ENCODE results near the gene WBP2. TPM values are rescaled to one million over a fixed set of nuclear protein-coding genes. Genes with fewer than 3 reads are reported as not detected.

The WBP2 gene
- total RNA-seq, 1 experiment from 2014 or later, result 51.8 TPM

DNA sequence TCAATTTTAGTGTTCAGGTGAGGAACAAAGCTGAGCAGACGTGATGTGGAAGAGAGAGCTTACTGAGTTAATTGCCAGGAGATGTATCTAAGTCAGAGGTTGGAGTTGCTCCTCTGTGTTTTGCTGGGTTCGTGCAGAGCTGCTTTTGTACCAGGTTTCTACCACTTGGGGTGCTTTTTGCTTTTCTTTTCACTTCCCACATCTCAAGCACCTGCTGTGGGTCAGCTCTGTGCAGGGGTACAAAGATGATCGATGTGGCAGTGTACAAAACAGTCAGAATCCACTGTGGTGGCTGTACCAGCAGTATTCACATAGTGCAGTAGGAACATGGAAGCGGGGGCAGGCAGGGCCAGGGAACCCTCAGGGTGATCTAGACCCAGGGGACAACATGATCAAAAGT is 55.7 kb downstream of the WBP2 start:
- no TSS peak for BruUV-seq (replicated peaks)

DNA sequence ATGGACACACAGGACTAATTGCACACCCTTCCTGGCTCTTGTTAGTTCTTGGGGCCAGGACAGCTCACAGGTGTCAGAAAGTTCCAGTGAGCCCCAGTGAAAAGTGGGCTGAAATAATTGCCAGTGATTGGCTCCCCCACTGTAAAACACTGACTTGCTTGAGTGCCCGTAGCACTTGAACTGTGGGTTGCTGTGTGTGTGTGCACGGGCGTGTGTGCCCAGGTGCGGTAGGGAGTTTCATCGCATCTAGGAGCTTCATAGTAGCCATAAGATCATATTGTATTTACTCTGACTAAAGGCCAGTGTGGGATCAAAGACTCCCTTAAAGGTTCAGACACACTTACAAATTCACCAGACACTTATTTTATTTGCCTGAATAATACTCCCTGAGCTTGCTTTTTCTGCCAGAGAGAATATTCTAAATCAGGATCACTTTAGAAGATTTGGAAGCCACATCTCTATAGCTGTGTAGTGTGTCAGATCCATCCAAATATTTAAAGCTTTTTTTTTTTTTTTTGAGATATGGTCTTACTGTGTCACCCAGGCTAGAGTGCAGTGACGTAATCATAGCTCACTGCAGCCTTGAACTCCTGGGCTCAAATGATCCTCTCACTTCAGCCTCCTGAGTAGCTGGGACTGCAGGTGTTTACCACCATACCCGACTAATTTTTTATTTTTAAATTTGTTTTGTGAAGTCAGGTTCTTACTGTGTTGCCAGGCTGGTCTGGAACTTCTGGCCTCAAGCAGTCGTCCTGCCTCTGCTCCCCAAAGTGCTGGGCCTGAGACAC is 59.1 kb downstream of the WBP2 start:
- no TSS peak for BruUV-seq (replicated peaks)
- H3K4me3 ChIP-seq (ENCODE audit: low read length), result no peak overlapping the region
- no peaks in the 10 kb centered on the region for H3K9me3 ChIP-seq (ENCODE audit: low read length)
- H3K27ac ChIP-seq (ENCODE audit: low read length), result no peak overlapping the region
- H3K9me2 ChIP-seq (replicated peaks; ENCODE audit: low read length), result no peaks in the 10 kb centered on the region
- H3K27me3 ChIP-seq (ENCODE audit: low read length), result no peaks in the 10 kb centered on the region
- H3K9ac ChIP-seq (ENCODE audit: low read length), result no peak overlapping the region
- POLR2A ChIA-PET (ENCODE audit: unreplicated experiment), result interaction anchor here (0.6 kb wide), 1 partner anchor 12 kb away, joined by 5 read pairs; no protein-coding TSS in a partner anchor
- H4K20me1 ChIP-seq (ENCODE audit: low read length), result no peaks in the 10 kb centered on the region
- DNase-seq (no peak), ATAC-seq (no peak)
- H3K36me3 ChIP-seq (ENCODE audit: low read depth, low read length), result peaks cover 9% of the 10 kb centered on the region; the same call in 1 of the 2 replicates
- H3F3A ChIP-seq (ENCODE audit: low read length, unreplicated experiment), result no peaks in the 10 kb centered on the region
- H3K4me1 ChIP-seq (ENCODE audit: insufficient read depth, low read length), result peaks cover 11% of the 10 kb centered on the region
- H3K79me2 ChIP-seq (ENCODE audit: low read length), result peaks cover 21% of the 10 kb centered on the region; the same call in 1 of the 2 replicates
- no peak overlapping the region for H3K4me2 ChIP-seq (ENCODE audit: low read length)
- H2AFZ ChIP-seq (ENCODE audit: low read length), result no peak overlapping the region
- intact Hi-C loops (cut with micrococcal nuclease), result no loop called here
- TF ChIP-seq, protein P1, sequence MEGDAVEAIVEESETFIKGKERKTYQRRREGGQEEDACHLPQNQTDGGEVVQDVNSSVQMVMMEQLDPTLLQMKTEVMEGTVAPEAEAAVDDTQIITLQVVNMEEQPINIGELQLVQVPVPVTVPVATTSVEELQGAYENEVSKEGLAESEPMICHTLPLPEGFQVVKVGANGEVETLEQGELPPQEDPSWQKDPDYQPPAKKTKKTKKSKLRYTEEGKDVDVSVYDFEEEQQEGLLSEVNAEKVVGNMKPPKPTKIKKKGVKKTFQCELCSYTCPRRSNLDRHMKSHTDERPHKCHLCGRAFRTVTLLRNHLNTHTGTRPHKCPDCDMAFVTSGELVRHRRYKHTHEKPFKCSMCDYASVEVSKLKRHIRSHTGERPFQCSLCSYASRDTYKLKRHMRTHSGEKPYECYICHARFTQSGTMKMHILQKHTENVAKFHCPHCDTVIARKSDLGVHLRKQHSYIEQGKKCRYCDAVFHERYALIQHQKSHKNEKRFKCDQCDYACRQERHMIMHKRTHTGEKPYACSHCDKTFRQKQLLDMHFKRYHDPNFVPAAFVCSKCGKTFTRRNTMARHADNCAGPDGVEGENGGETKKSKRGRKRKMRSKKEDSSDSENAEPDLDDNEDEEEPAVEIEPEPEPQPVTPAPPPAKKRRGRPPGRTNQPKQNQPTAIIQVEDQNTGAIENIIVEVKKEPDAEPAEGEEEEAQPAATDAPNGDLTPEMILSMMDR (conservative IDR thresholded peaks at IDR 0.05; ENCODE audit: low read depth, low read length), result no peak
- TF ChIP-seq EZH2phosphoT487 (IDR thresholded peaks at IDR 0.05; ENCODE audit: borderline replicate concordance, low read length) (no peak), EZH2 (IDR thresholded peaks at IDR 0.05; ENCODE audit: low read length, unreplicated experiment) (no peak)
- CTCF ChIA-PET, result interaction anchor here (0.6 kb wide), 3 partner anchors 29 to 526 kb away, joined by 3 to 6 read pairs (median 4); no protein-coding TSS in a partner anchor

More for the DNA sequence above, 55.7 kb downstream of the WBP2 start:
- H3K4me3 ChIP-seq (ENCODE audit: low read length), result no peak overlapping the region
- no peak for ATAC-seq
- TF ChIP-seq, protein P1 (conservative IDR thresholded peaks at IDR 0.05; ENCODE audit: low read depth, low read length), result no peak
- TF ChIP-seq EZH2phosphoT487 (IDR thresholded peaks at IDR 0.05; ENCODE audit: borderline replicate concordance, low read length), result no peak
- no peak for TF ChIP-seq EZH2 (IDR thresholded peaks at IDR 0.05; ENCODE audit: low read length, unreplicated experiment)
- no peaks in the 10 kb centered on the region for H3F3A ChIP-seq (ENCODE audit: low read length, unreplicated experiment)
- peaks cover 13% of the 10 kb centered on the region; the same call in 1 of the 2 replicates for H3K79me2 ChIP-seq (ENCODE audit: low read length)
- no peaks in the 10 kb centered on the region for H3K9me3 ChIP-seq (ENCODE audit: low read length)
- H3K4me1 ChIP-seq (ENCODE audit: insufficient read depth, low read length), result no peaks in the 10 kb centered on the region
- no peak overlapping the region for H3K27ac ChIP-seq (ENCODE audit: low read length)
- POLR2A ChIA-PET (ENCODE audit: unreplicated experiment), result no interaction called here
- no peak for DNase-seq
- H3K9ac ChIP-seq (ENCODE audit: low read length), result no peak overlapping the region
- intact Hi-C loops (cut with micrococcal nuclease), result no loop called here
- H3K4me2 ChIP-seq (ENCODE audit: low read length), result no peak overlapping the region
- no peaks in the 10 kb centered on the region for H3K9me2 ChIP-seq (replicated peaks; ENCODE audit: low read length)
- no peaks in the 10 kb centered on the region for H3K27me3 ChIP-seq (ENCODE audit: low read length)
- CTCF ChIA-PET, result no interaction called here
- peaks cover 5% of the 10 kb centered on the region; the same call in 1 of the 2 replicates for H3K36me3 ChIP-seq (ENCODE audit: low read depth, low read length)
- no peaks in the 10 kb centered on the region for H4K20me1 ChIP-seq (ENCODE audit: low read length)
- H2AFZ ChIP-seq (ENCODE audit: low read length), result no peak overlapping the region

Other genes starting within 250 kb of the WBP2 start
- gene SMIM5, start 221.9 kb downstream of the WBP2 start, total RNA-seq (2014; rRNA removed), result 2.3 and 4.3 TPM in 2 replicates
- gene RECQL5, start 188.2 kb downstream of the WBP2 start, total RNA-seq (2014; rRNA removed), result 54.2 and 97.7 TPM in 2 replicates
- gene SAP30BP, start 188.0 kb downstream of the WBP2 start, total RNA-seq (2014; rRNA removed), result 97.8 and 115 TPM in 2 replicates
- gene ITGB4, start 133.9 kb downstream of the WBP2 start, total RNA-seq (2014; rRNA removed), result 273 and 362 TPM in 2 replicates
- 64.9 and 75.0 TPM in 2 replicates for gene GALK1, start 90.1 kb downstream of the WBP2 start, total RNA-seq (2014; rRNA removed)
- gene UNK, start 70.5 kb downstream of the WBP2 start, total RNA-seq (2014; rRNA removed), result 21.8 and 22.9 TPM in 2 replicates
- 43.9 and 53.8 TPM in 2 replicates for gene UNC13D, start 10.9 kb downstream of the WBP2 start, total RNA-seq (2014; rRNA removed)
- gene TRIM47, start 23.2 kb upstream of the WBP2 start, total RNA-seq (2014; rRNA removed), result 73.7 and 109 TPM in 2 replicates
- 32.3 and 48.9 TPM in 2 replicates for gene TRIM65, start 41.6 kb upstream of the WBP2 start, total RNA-seq (2014; rRNA removed)
- gene MRPL38, start 49.5 kb upstream of the WBP2 start, total RNA-seq (2014; rRNA removed), result 74.5 and 124 TPM in 2 replicates
- 35.3 and 39.2 TPM in 2 replicates for gene FBF1, start 85.7 kb upstream of the WBP2 start, total RNA-seq (2014; rRNA removed)
- gene ACOX1, start 123.8 kb upstream of the WBP2 start, total RNA-seq (2014; rRNA removed), result 63.2 and 74.9 TPM in 2 replicates
- gene TEN1, start 123.9 kb upstream of the WBP2 start, total RNA-seq (2014; rRNA removed), result 58.3 and 62.4 TPM in 2 replicates
- gene CDK3, start 145.5 kb upstream of the WBP2 start, total RNA-seq (2014; rRNA removed), result 4.3 and 8.5 TPM in 2 replicates
- 38.8 and 48.3 TPM in 2 replicates for gene EVPL, start 172.0 kb upstream of the WBP2 start, total RNA-seq (2014; rRNA removed)
- 60.8 and 71.4 TPM in 2 replicates for gene SRP68, start 217.2 kb upstream of the WBP2 start, total RNA-seq (2014; rRNA removed)
- gene GALR2, start 219.4 kb upstream of the WBP2 start, total RNA-seq (2014; rRNA removed), result 0.69 and 2.2 TPM in 2 replicates
- 0.11 TPM in 1 of 2 replicates, not detected in the other for gene ZACN, start 223.8 kb upstream of the WBP2 start, total RNA-seq (2014; rRNA removed)
- gene EXOC7, start 248.5 kb upstream of the WBP2 start, total RNA-seq (2014; rRNA removed), result 153 and 173 TPM in 2 replicates